OCI-LY1 (cell line): ENCODE data around the gene SLC13A2.

ENCODE experiments used
- H2AFZ ChIP-seq: fragments of 200-600 bp; sonication (generic), shearing (Covaris generic); 2 replicates; pipeline ENCODE4 v1.6.0; 2014; ENCODE audit warnings: antibody characterized with exemption, mild to moderate bottlenecking, low read length
- H3F3A ChIP-seq: fragments of 200-600 bp; sonication (generic), shearing (Covaris generic); 2 replicates; pipeline ENCODE4 v1.6.0; 2014; ENCODE audit warnings: mild to moderate bottlenecking, antibody characterized with exemption, low read length, moderate library complexity; ENCODE audit not compliant: insufficient read depth
- H3K27ac ChIP-seq: fragments of 200-600 bp; sonication (generic); 2 replicates; pipeline ENCODE4 v1.5.1; 2014; ENCODE audit warnings: low read length, mixed run types, mild to moderate bottlenecking, low read depth; ENCODE audit not compliant: poor library complexity, severe bottlenecking
- H3K27me3 ChIP-seq: fragments of 200-600 bp; sonication (generic); 2 replicates; pipeline ENCODE4 v1.6.0; 2014; ENCODE audit warnings: antibody characterized with exemption, mild to moderate bottlenecking, low read length, moderate library complexity; ENCODE audit not compliant: insufficient read depth
- H3K36me3 ChIP-seq: fragments of 200-600 bp; sonication (generic); 2 replicates; pipeline ENCODE4 v1.6.1; 2014; ENCODE audit warnings: mild to moderate bottlenecking, antibody characterized with exemption, low read length, moderate library complexity, mixed read lengths; ENCODE audit not compliant: insufficient read depth
- H3K4me1 ChIP-seq: fragments of 200-600 bp; sonication (generic); 2 replicates; pipeline ENCODE4 v1.5.1; 2014; ENCODE audit warnings: mild to moderate bottlenecking, low read length, moderate library complexity; ENCODE audit not compliant: insufficient read depth, severe bottlenecking
- H3K4me2 ChIP-seq: fragments of 200-600 bp; sonication (generic), shearing (Covaris generic); 2 replicates; pipeline ENCODE4 v1.6.1; 2014; ENCODE audit warnings: low read length
- H3K4me3 ChIP-seq: fragments of 200-600 bp; sonication (generic); 2 replicates; pipeline ENCODE4 v1.5.1; 2014; ENCODE audit warnings: low read length, low read depth, mild to moderate bottlenecking, mixed read lengths; ENCODE audit not compliant: poor library complexity, severe bottlenecking
- H3K79me2 ChIP-seq: fragments of 200-600 bp; shearing (Covaris generic); 2 replicates; pipeline ENCODE4 v1.6.1; 2016; ENCODE audit warnings: mixed run types, low read length, mixed read lengths; ENCODE audit not compliant: insufficient read depth
- H3K9ac ChIP-seq: fragments of 200-600 bp; sonication (generic), shearing (Covaris generic); 2 replicates; pipeline ENCODE4 v1.6.1; 2014; ENCODE audit warnings: mild to moderate bottlenecking, low read length, mixed read lengths
- H3K9me2 ChIP-seq: fragments of 200-600 bp; sonication (generic), shearing (Covaris generic); 2 replicates; pipeline ENCODE4 v1.6.1; 2014; ENCODE audit warnings: low read depth, mild to moderate bottlenecking, low read length, mixed read lengths
- H3K9me3 ChIP-seq: fragments of 200-600 bp; shearing (Covaris generic); 2 replicates; pipeline ENCODE4 v1.6.1; 2014; ENCODE audit warnings: low read length, mixed read lengths
- H4K20me1 ChIP-seq: fragments of 200-600 bp; sonication (generic), shearing (Covaris generic); 2 replicates; pipeline ENCODE4 v1.6.0; 2016; ENCODE audit warnings: mild to moderate bottlenecking, low read length; ENCODE audit not compliant: insufficient read depth
- CTCF ChIP-seq: fragments of 200-600 bp; sonication (generic), shearing (Covaris generic); IDR thresholded peaks from 2 replicates; pipeline ENCODE4 v1.5.1; 2017; ENCODE audit warnings: mild to moderate bottlenecking, antibody characterized with exemption, low read length, moderate library complexity, mixed read lengths
- EZH2 ChIP-seq: fragments of 200-600 bp; sonication (generic), shearing (Covaris generic); IDR thresholded peaks from 2 replicates; pipeline ENCODE4 v1.8.0; 2017; ENCODE audit warnings: borderline replicate concordance, mixed run types, mild to moderate bottlenecking, antibody characterized with exemption, low read length, moderate library complexity, mixed read lengths

SLC13A2 gene

GRCh38 chr17:28443901-28444638 lies 29.4 kb upstream of the SLC13A2 start:
- peaks cover 4% of the 10 kb centered on the region; the same call in 1 of the 2 replicates for H3K9me3 ChIP-seq
- TF ChIP-seq CTCF (no peak), EZH2 (no peak)
- H3K27ac ChIP-seq: no peak overlapping the region
- no peak overlapping the region for H3K4me2 ChIP-seq
- H3K36me3 ChIP-seq: no peaks in the 10 kb centered on the region
- no peaks in the 10 kb centered on the region for H3K4me1 ChIP-seq
- H3K27me3 ChIP-seq: no peaks in the 10 kb centered on the region
- no peaks in the 10 kb centered on the region for H3F3A ChIP-seq
- no peak overlapping the region for H2AFZ ChIP-seq
- no peaks in the 10 kb centered on the region for H4K20me1 ChIP-seq
- no peaks in the 10 kb centered on the region for H3K79me2 ChIP-seq
- H3K9me2 ChIP-seq: no peaks in the 10 kb centered on the region
- no peak overlapping the region for H3K9ac ChIP-seq
- H3K4me3 ChIP-seq: no peak overlapping the region

- H3K79me2 ChIP-seq: no peaks in the 10 kb centered on the region
- no peak overlapping the region for H3K4me3 ChIP-seq
- no peak overlapping the region for H3K27ac ChIP-seq
- peaks cover 4% of the 10 kb centered on the region; the same call in 1 of the 2 replicates for H3K9me3 ChIP-seq
- H3K27me3 ChIP-seq: no peaks in the 10 kb centered on the region
- no peak for TF ChIP-seq CTCF
- TF ChIP-seq EZH2: no peak
- no peak overlapping the region for H2AFZ ChIP-seq
- no peaks in the 10 kb centered on the region for H3K4me1 ChIP-seq
- H4K20me1 ChIP-seq: no peaks in the 10 kb centered on the region
- no peak overlapping the region for H3K4me2 ChIP-seq
- no peaks in the 10 kb centered on the region for H3K36me3 ChIP-seq
- no peaks in the 10 kb centered on the region for H3K9me2 ChIP-seq
- no peak overlapping the region for H3K9ac ChIP-seq
- H3F3A ChIP-seq: no peaks in the 10 kb centered on the region
These were observed 26.6 kb upstream of the SLC13A2 start for GRCh38 chr17:28446716-28447395.

GRCh38 chr17:28447396-28447760 lies 26.1 kb upstream of the SLC13A2 start:
- TF ChIP-seq CTCF: no peak
- TF ChIP-seq EZH2: no peak

More at GRCh38 chr17:28447396-28447760, 26.1 kb upstream of the SLC13A2 start:
- Histone ChIP-seq H3K27ac (no peak overlapping the region), H3K27me3 (no peaks in the 10 kb centered on the region), H3K9me3 (peaks cover 4% of the 10 kb centered on the region; the same call in 1 of the 2 replicates), H3K4me1 (no peaks in the 10 kb centered on the region), H4K20me1 (no peaks in the 10 kb centered on the region), H3K9me2 (no peaks in the 10 kb centered on the region), H3K4me3 (no peak overlapping the region), H3K36me3 (no peaks in the 10 kb centered on the region), H3K4me2 (no peak overlapping the region), H2AFZ (no peak overlapping the region), H3K9ac (no peak overlapping the region), H3K79me2 (no peaks in the 10 kb centered on the region), H3F3A (no peaks in the 10 kb centered on the region)
